Activated T-helper 1 cell treated with anti-CD3 and anti-CD28 coated beads, Interleukin-2, amount 50 U/mL, for 16 hours (primary cell): Measurements from ENCODE around the gene DYNLT2B.
"Not testable (repeated sequence)": the region's sequence is repeated elsewhere in the genome, so short reads cannot be mapped to it uniquely, and the experiment has no call there.

Source experiments
- DNase-seq, 2 donors: peaks; one replicate each; pipeline ENCODE4 v3.0.0-alpha.2; 2020; ENCODE audit warnings: low read depth in 1 of 2, low spot score in 1 of 2

The DYNLT2B gene

GRCh38 chr3:196274585-196274984 is 43.5 kb downstream of the DYNLT2B start:
- peak in 1 of 2 donors; percentile 45 for DNase-seq

GRCh38 chr3:196273655-196274054 is 44.4 kb downstream of the DYNLT2B start:
- no peak for DNase-seq

GRCh38 chr3:196272826-196273225 is 45.2 kb downstream of the DYNLT2B start:
- DNase-seq = no peak

- no peak for DNase-seq
Observed at GRCh38 chr3:196270499-196270898, 47.5 kb downstream of the DYNLT2B start.

GRCh38 chr3:196268284-196269163 is 49.5 kb downstream of the DYNLT2B start:
- no peak for DNase-seq

- DNase-seq = no peak
Observed at GRCh38 chr3:196263819-196264218, 54.2 kb downstream of the DYNLT2B start.

- DNase-seq = no peak
Observed at GRCh38 chr3:196260784-196261183, 57.3 kb downstream of the DYNLT2B start.

- no peak for DNase-seq
Observed at GRCh38 chr3:196255776-196256175, 62.3 kb downstream of the DYNLT2B start.

GRCh38 chr3:196254376-196255283 is 63.4 kb downstream of the DYNLT2B start:
- DNase-seq = no peak

GRCh38 chr3:196251918-196252317 is 66.1 kb downstream of the DYNLT2B start:
- no peak for DNase-seq

- no peak for DNase-seq
Observed at GRCh38 chr3:196246612-196247308, 71.3 kb downstream of the DYNLT2B start.

GRCh38 chr3:196244166-196244565 is 73.9 kb downstream of the DYNLT2B start:
- DNase-seq = not testable (repeated sequence)

GRCh38 chr3:196241704-196242103 is 76.3 kb downstream of the DYNLT2B start:
- DNase-seq = no peak
